Tibial nerve (tissue), 4 donors: ENCODE data around the gene SLIT3.

Experiments
- CTCF ChIP-seq, 5 experiments: fragments of 200-600 bp in 3 of 5; fragments of 450-650 bp in 2 of 5; sonication (generic) in 3 of 5; IDR thresholded peaks; one replicate each; pipeline ENCODE4 v1.5.1; 2016 to 2019; ENCODE audit warnings: antibody characterized with exemption in 5 of 5, mild to moderate bottlenecking in 3 of 5, moderate library complexity in 2 of 5
- EP300 ChIP-seq, 2 donors: sonication (generic); formaldehyde crosslinking; IDR thresholded peaks; one replicate each; pipeline ENCODE4 v1.6.1; 2017; ENCODE audit warnings: antibody characterized with exemption in 2 of 2, mild to moderate bottlenecking in 1 of 2
- POLR2A ChIP-seq, 2 donors: fragments of 450-650 bp; IDR thresholded peaks; one replicate each; pipeline ENCODE4 v1.6.1; 2017; ENCODE audit warnings: antibody characterized with exemption in 2 of 2, mild to moderate bottlenecking in 2 of 2, moderate library complexity in 2 of 2

DNA sequence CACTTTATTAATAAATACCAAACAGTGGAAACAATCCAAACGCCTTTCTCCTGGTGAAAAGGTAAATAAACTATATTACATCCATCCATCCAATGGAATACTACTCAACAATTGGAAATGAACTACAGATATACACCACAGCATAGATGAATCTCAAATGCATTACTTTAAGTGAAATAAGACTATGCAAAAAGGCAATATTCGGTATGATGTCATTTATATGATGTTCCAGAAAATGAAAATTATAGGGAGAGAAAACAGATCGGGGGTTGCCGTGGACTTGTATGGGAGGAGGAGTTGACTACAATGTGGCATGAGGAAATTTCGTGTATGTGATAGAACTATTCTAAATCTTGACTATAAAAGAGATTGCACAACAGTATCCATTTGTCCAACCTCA, 27.5 kb upstream of the SLIT3 start:
- TF ChIP-seq CTCF (IDR thresholded peaks at IDR 0.05), result no peak
- no peak for TF ChIP-seq POLR2A (IDR thresholded peaks at IDR 0.05)
- no peak for TF ChIP-seq EP300 (IDR thresholded peaks at IDR 0.05)
